ENCODE results near the gene HS3ST3B1. TPM values are rescaled to one million over a fixed set of nuclear protein-coding genes. Genes with fewer than 3 reads are reported as not detected.

HS3ST3B1 gene
- total RNA-seq, 1 donor from 2014 or later, result 33.8 TPM

- peaks cover 18% of the 10 kb centered on the region for H3K4me1 Mint-ChIP-seq (ENCODE audit: low read depth)
- no peaks in the 10 kb centered on the region for H3K27me3 Mint-ChIP-seq (ENCODE audit: insufficient read depth)
- no peaks in the 10 kb centered on the region for H3K36me3 Mint-ChIP-seq (ENCODE audit: low read depth)
- H3K9me3 Mint-ChIP-seq, result no peaks in the 10 kb centered on the region
- H3K27ac Mint-ChIP-seq, result no peak overlapping the region
- no peak for DNase-seq (ENCODE audit: low spot score)
- no peak overlapping the region for H3K4me3 Mint-ChIP-seq
- intact Hi-C loops (cut with micrococcal nuclease), result no loop called here
These were observed 54.7 kb downstream of the HS3ST3B1 start for GRCh38 chr17:14355556-14355955.

- Mint-ChIP-seq H3K27me3 (ENCODE audit: insufficient read depth) (no peaks in the 10 kb centered on the region), H3K27ac (no peak overlapping the region), H3K4me3 (no peak overlapping the region), H3K36me3 (ENCODE audit: low read depth) (no peaks in the 10 kb centered on the region), H3K9me3 (no peaks in the 10 kb centered on the region), H3K4me1 (ENCODE audit: low read depth) (peaks cover 14% of the 10 kb centered on the region)
- DNase-seq (ENCODE audit: low spot score), result no peak
- intact Hi-C loops (cut with micrococcal nuclease), result loop anchor here (1.0 kb wide), 1 partner anchor 69 kb away; no protein-coding TSS in a partner anchor
These were observed 58.5 kb downstream of the HS3ST3B1 start for GRCh38 chr17:14359163-14360020.

- intact Hi-C loops (cut with micrococcal nuclease), result no loop called here
- no peaks in the 10 kb centered on the region for H3K36me3 Mint-ChIP-seq (ENCODE audit: low read depth)
- peaks cover 14% of the 10 kb centered on the region for H3K4me1 Mint-ChIP-seq (ENCODE audit: low read depth)
- H3K9me3 Mint-ChIP-seq, result no peaks in the 10 kb centered on the region
- no peak overlapping the region for H3K4me3 Mint-ChIP-seq
- DNase-seq (ENCODE audit: low spot score), result no peak
- H3K27ac Mint-ChIP-seq, result no peak overlapping the region
- H3K27me3 Mint-ChIP-seq (ENCODE audit: insufficient read depth), result no peaks in the 10 kb centered on the region
These were observed 60.0 kb downstream of the HS3ST3B1 start for GRCh38 chr17:14360856-14361255.

DNA sequence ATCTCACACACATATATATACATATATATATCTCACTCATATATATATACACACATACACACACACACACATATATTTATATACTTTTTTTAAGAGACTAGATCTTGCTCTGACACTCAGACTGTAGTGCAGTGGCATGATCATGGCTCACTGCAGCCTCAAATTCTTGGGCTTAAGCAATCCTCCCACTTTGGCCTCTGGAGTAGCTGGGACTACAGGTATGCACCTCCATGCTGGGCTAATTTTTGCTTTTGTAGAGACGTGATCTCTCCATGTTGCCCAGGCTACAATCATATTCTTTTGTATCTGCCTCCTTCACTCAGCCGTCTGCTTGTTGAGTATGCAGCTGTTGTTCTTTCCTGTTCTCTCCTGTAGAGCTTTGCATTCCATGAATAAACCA is 60.6 kb downstream of the HS3ST3B1 start:
- Mint-ChIP-seq H3K4me3 (no peak overlapping the region), H3K9me3 (peaks cover 3% of the 10 kb centered on the region), H3K27ac (no peak overlapping the region), H3K36me3 (ENCODE audit: low read depth) (no peaks in the 10 kb centered on the region), H3K27me3 (ENCODE audit: insufficient read depth) (no peaks in the 10 kb centered on the region), H3K4me1 (ENCODE audit: low read depth) (peaks cover 14% of the 10 kb centered on the region)
- DNase-seq (ENCODE audit: low spot score), result no peak
- intact Hi-C loops (cut with micrococcal nuclease), result no loop called here

DNA sequence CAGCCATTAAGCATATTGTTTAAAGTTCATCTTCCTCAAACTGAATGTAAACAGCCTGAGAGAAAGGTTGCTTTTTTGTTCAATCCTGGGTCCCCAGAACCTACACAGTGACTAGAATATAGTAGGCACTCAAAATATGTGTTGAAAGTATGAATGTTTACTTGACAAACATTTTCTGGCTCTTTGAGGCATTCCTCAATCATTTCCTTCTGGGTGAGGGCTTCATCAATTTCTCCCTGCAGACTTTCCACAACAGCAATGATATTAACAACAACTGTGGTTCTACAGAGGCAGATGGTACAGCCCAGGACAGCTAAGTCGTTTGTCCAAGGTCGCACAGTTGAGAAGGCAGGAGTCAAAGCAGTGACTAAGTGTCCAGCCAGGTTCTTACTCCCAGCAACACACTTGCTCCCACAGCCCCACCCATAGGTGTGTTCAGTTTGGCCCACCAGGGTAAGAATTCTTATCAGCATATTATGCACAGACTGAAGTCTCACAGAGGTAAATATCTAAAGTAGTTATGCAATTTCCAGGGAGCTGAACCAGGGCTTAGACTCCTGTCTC is 61.1 kb downstream of the HS3ST3B1 start:
- peaks cover 8% of the 10 kb centered on the region for H3K9me3 Mint-ChIP-seq
- no peak for DNase-seq (ENCODE audit: low spot score)
- intact Hi-C loops (cut with micrococcal nuclease), result no loop called here
- no peak overlapping the region for H3K27ac Mint-ChIP-seq
- no peak overlapping the region for H3K4me3 Mint-ChIP-seq
- H3K27me3 Mint-ChIP-seq (ENCODE audit: insufficient read depth), result peaks cover 1% of the 10 kb centered on the region
- H3K36me3 Mint-ChIP-seq (ENCODE audit: low read depth), result no peaks in the 10 kb centered on the region
- peaks cover 14% of the 10 kb centered on the region for H3K4me1 Mint-ChIP-seq (ENCODE audit: low read depth)

- no peak for DNase-seq (ENCODE audit: low spot score)
- intact Hi-C loops (cut with micrococcal nuclease), result no loop called here
- peaks cover 2% of the 10 kb centered on the region for H3K36me3 Mint-ChIP-seq (ENCODE audit: low read depth)
- H3K27me3 Mint-ChIP-seq (ENCODE audit: insufficient read depth), result peaks cover 1% of the 10 kb centered on the region
- peaks cover 12% of the 10 kb centered on the region for H3K9me3 Mint-ChIP-seq
- H3K4me1 Mint-ChIP-seq (ENCODE audit: low read depth), result no peaks in the 10 kb centered on the region
- H3K27ac Mint-ChIP-seq, result no peak overlapping the region
- no peak overlapping the region for H3K4me3 Mint-ChIP-seq
These were observed 65.3 kb downstream of the HS3ST3B1 start for GRCh38 chr17:14366199-14366598.

- no peaks in the 10 kb centered on the region for H3K9me3 Mint-ChIP-seq
- H3K27ac Mint-ChIP-seq, result no peak overlapping the region
- no peaks in the 10 kb centered on the region for H3K27me3 Mint-ChIP-seq (ENCODE audit: insufficient read depth)
- intact Hi-C loops (cut with micrococcal nuclease), result no loop called here
- H3K4me3 Mint-ChIP-seq, result no peak overlapping the region
- no peaks in the 10 kb centered on the region for H3K4me1 Mint-ChIP-seq (ENCODE audit: low read depth)
- no peak for DNase-seq (ENCODE audit: low spot score)
- no peaks in the 10 kb centered on the region for H3K36me3 Mint-ChIP-seq (ENCODE audit: low read depth)
These were observed 71.6 kb downstream of the HS3ST3B1 start for GRCh38 chr17:14372461-14372860.

DNA sequence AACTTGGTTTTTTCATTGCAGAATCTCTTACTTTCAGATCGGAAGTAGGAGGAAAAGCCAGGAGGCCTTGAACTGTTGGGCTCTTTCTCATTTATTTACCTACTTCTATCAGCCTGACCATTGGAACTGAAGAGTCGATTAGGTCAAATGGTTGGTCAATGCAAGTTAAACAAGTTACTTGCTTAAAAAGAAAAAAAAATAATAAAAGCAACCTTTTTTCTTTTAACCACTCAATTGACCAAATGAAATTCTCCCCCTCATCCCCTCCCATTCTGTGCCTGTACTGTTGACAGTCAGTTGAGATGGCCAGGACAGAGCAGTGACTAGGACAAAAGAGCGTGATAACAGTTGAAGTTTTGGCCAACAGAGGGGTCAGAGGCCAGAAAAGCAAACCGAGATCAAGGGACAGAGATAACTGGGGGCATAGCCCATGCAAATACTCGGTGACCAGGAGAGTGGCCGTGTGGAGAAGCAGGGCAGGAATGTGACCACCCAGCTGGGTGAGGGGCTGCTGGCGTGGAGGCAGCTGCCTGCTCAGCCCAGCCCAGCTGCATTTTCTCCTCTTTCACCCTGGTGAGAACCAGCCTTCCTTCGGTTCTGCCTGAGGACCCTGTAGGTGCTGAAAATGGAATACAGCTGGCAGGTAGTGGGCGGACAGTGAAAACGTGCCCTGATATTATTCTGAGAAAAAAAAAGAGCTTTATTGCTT is 72.2 kb downstream of the HS3ST3B1 start:
- H3K36me3 Mint-ChIP-seq (ENCODE audit: low read depth), result no peaks in the 10 kb centered on the region
- no peak overlapping the region for H3K27ac Mint-ChIP-seq
- no peaks in the 10 kb centered on the region for H3K4me1 Mint-ChIP-seq (ENCODE audit: low read depth)
- H3K27me3 Mint-ChIP-seq (ENCODE audit: insufficient read depth), result no peaks in the 10 kb centered on the region
- no peaks in the 10 kb centered on the region for H3K9me3 Mint-ChIP-seq
- H3K4me3 Mint-ChIP-seq, result no peak overlapping the region
- intact Hi-C loops (cut with micrococcal nuclease), result no loop called here
- DNase-seq (ENCODE audit: low spot score), result no peak

DNA sequence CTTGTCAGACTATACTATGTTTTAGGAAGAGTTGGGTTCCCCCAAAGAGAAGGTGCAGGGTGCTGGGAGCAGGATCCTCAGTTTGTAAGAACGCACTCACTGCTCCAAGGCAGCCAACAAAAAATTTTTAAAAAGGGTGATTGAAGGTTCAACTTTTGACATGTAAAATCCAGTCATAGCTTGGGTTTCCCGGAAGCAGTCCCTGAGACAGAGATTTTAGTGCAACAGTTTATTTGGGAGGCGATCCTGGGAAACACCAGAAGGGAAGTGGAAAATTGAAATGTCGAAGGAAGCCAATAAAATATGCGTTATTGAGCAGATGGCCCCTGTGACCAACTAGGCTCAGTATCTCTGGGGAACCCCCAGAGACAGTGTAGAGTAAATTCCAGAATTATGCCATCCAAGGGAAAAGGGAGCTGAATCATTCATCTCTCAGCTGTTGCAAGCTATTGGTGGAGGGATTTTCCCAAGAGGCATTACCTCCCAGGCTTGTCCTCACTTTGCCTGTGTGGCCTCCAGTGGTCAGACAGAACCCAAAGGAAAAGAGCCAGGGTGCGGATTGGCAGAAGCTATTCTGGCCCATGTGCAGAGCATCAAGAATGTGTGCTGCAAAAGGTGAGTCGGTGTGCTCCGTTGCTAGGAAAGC is 72.9 kb downstream of the HS3ST3B1 start:
- H3K27me3 Mint-ChIP-seq (ENCODE audit: insufficient read depth), result no peaks in the 10 kb centered on the region
- no peak overlapping the region for H3K4me3 Mint-ChIP-seq
- H3K36me3 Mint-ChIP-seq (ENCODE audit: low read depth), result no peaks in the 10 kb centered on the region
- intact Hi-C loops (cut with micrococcal nuclease), result no loop called here
- no peaks in the 10 kb centered on the region for H3K9me3 Mint-ChIP-seq
- DNase-seq (ENCODE audit: low spot score), result no peak
- no peak overlapping the region for H3K27ac Mint-ChIP-seq
- no peaks in the 10 kb centered on the region for H3K4me1 Mint-ChIP-seq (ENCODE audit: low read depth)

GRCh38 chr17:14374268-14374667 is 73.4 kb downstream of the HS3ST3B1 start:
- H3K4me3 Mint-ChIP-seq, result no peak overlapping the region
- intact Hi-C loops (cut with micrococcal nuclease), result no loop called here
- no peak for DNase-seq (ENCODE audit: low spot score)
- H3K9me3 Mint-ChIP-seq, result no peaks in the 10 kb centered on the region
- H3K27me3 Mint-ChIP-seq (ENCODE audit: insufficient read depth), result no peaks in the 10 kb centered on the region
- H3K27ac Mint-ChIP-seq, result no peak overlapping the region
- no peaks in the 10 kb centered on the region for H3K4me1 Mint-ChIP-seq (ENCODE audit: low read depth)
- H3K36me3 Mint-ChIP-seq (ENCODE audit: low read depth), result no peaks in the 10 kb centered on the region

DNA sequence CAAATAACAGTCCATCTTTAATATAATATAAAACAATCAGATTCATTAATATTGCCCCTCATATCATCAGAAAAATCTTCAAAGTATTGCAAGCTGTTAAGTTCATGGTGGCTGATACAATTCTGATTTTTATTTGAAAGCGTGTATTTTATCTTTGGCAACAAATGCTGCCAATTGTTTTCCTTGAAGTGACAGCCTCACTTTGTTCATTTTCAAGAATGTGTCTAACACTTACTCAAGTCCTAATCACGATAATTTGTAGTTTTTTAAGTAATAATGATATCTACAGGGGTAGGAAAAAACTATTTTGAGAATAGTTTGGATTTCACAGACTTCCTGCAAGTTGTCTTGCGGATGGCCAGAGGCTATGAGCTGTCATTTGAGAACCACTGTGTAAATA is 75.8 kb downstream of the HS3ST3B1 start:
- no peak for DNase-seq (ENCODE audit: low spot score)
- intact Hi-C loops (cut with micrococcal nuclease), result no loop called here
- no peaks in the 10 kb centered on the region for H3K4me1 Mint-ChIP-seq (ENCODE audit: low read depth)
- no peaks in the 10 kb centered on the region for H3K36me3 Mint-ChIP-seq (ENCODE audit: low read depth)
- no peaks in the 10 kb centered on the region for H3K27me3 Mint-ChIP-seq (ENCODE audit: insufficient read depth)
- H3K9me3 Mint-ChIP-seq, result no peaks in the 10 kb centered on the region
- no peak overlapping the region for H3K4me3 Mint-ChIP-seq
- no peak overlapping the region for H3K27ac Mint-ChIP-seq

DNA sequence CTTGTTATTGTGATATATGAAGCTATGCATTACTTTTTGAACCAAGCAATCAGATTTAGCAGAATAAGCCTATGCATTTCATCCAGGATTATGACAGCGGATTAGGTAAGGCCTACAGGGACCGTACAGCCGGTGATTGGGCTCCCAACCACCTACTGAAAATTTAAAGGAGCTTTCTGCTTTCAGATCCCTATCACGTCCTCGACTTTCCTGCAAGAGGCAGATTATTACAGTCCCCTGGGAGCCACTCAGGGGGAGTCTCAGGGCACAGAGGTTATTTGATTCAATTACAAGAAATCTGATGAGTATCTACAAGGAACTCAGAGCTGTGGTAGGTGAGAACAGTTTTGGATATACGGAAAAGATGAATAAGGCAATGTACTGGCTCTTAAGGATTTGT is 80.7 kb downstream of the HS3ST3B1 start:
- Mint-ChIP-seq H3K27me3 (ENCODE audit: insufficient read depth) (no peaks in the 10 kb centered on the region), H3K9me3 (peaks cover 8% of the 10 kb centered on the region), H3K27ac (no peak overlapping the region), H3K36me3 (ENCODE audit: low read depth) (no peaks in the 10 kb centered on the region), H3K4me3 (no peak overlapping the region), H3K4me1 (ENCODE audit: low read depth) (no peaks in the 10 kb centered on the region)
- intact Hi-C loops (cut with micrococcal nuclease), result no loop called here
- no peak for DNase-seq (ENCODE audit: low spot score)

- intact Hi-C loops (cut with micrococcal nuclease), result no loop called here
- Mint-ChIP-seq H3K4me1 (ENCODE audit: low read depth) (no peaks in the 10 kb centered on the region), H3K4me3 (no peak overlapping the region)
These were observed 86.2 kb downstream of the HS3ST3B1 start for GRCh38 chr17:14387036-14387435.

More at GRCh38 chr17:14387036-14387435, 86.2 kb downstream of the HS3ST3B1 start:
- no peak for DNase-seq (ENCODE audit: low spot score)
- Mint-ChIP-seq H3K27ac (no peak overlapping the region), H3K9me3 (peaks cover 25% of the 10 kb centered on the region), H3K36me3 (ENCODE audit: low read depth) (no peaks in the 10 kb centered on the region), H3K27me3 (ENCODE audit: insufficient read depth) (peaks cover 5% of the 10 kb centered on the region)

Measured in activated T-helper 1 cell treated with anti-CD3 and anti-CD28 coated beads, Interleukin-12 subunit alpha, Interleukin-12 subunit beta, Interleukin-2, Interleukin-4 antibody, amounts not matched to agents 30 ng/mL and 10 ng/mL and 1 ng/mL, durations not matched to agents 14 hours and 24 hours and 36 hours (primary cell).